ENCODE measurements around the gene KCTD17.

KCTD17 gene

GRCh38 chr22:37020192-37020479, 31.4 kb upstream of the KCTD17 start:
- no peak for DNase-seq (ENCODE audit: low read depth in 2 of 2)

DNA sequence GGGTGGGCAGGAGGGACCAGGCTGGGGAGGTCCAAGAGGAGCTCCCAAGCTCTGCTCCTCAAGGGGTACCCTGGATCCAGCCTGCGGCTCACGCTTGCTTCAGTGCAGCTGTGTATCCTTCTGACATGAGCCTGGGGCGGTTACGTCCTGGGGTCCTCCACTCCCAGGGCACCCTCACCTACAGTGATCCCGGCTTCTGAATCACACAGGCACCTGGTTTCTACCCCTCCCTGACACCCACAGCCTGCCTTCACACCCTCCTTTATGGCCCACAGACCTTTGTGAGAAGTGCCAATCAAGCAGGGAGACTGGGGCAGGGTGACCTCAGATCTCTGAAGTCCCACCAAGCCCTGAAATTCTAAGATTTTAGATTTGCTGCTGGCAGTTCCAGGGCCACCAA, 30.5 kb upstream of the KCTD17 start:
- no peak for DNase-seq (ENCODE audit: low read depth in 2 of 2)

- peak; percentile 30 to 53 for DNase-seq (ENCODE audit: low read depth in 2 of 2)
These were observed 29.6 kb upstream of the KCTD17 start for GRCh38 chr22:37021710-37022482.

DNA sequence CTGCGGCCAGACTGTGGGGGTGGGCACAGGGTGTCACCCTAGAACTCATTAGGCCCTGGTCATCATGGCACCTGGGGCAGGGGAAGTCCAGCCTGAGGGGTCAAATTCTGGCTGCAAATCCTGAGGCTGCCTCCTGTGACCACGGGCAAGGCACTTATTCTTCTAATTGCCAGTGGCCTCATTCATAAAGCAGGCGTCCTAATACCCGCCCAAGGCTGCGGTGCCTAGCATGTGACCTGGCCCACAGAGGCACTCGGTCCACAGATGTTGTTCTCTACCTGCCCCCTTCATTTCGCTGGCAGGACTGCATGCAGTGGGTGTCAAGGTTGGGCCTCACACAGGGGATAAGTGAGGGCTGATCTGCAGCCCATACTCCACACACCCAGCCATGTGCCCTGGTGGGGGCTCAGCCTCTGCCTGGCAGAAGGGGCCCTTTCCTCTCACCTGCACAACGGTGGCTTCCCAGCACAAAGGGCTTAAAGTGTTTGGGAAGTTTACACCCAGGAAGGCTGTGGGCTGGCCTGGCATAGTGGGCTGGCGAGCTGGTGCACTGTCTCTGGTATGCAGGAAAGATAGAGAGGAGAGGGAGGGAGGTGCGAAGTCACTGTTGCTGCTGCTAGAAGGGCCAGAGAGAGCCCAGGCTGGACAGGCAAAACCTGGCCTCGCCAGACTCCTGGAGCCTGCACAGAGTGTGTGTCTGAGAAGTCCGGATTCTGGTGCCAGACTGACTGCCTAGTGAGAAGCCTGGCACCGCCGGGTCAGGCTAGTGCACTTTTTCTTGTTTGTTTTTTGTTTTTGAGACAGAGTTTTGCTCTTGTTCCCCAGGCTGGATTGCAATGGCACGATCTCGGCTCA, 28.8 kb upstream of the KCTD17 start:
- no peak for DNase-seq (ENCODE audit: low read depth in 2 of 2)

DNA sequence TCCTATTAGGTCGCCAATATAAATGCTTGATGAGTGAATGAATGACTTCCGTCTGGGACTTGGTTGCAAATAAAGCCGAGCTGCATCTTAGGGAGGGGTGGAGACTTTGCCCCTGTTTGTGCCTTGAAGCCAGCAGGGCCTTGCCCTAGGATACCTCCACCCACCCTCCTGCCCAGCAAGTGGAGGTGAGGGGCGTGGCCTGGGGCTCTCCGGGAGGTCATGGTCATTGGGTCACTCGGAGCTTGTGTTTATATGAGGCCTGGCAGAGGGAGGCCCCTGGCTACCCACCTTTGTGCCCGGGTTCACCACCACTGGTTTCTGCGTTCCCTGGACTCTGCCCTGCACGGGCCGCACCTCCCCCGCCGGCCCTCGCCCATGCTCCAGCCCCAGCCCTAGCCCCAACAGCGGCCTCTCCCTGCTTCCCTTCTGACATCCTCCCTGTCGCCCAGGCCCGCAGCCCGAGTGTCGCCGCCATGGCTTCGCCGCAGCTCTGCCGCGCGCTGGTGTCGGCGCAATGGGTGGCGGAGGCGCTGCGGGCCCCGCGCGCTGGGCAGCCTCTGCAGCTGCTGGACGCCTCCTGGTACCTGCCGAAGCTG, 27.7 kb upstream of the KCTD17 start:
- no peak for DNase-seq (ENCODE audit: low read depth in 2 of 2)

- DNase-seq (ENCODE audit: low read depth in 2 of 2): no peak
These were observed 27.0 kb upstream of the KCTD17 start for GRCh38 chr22:37024339-37025157.

DNA sequence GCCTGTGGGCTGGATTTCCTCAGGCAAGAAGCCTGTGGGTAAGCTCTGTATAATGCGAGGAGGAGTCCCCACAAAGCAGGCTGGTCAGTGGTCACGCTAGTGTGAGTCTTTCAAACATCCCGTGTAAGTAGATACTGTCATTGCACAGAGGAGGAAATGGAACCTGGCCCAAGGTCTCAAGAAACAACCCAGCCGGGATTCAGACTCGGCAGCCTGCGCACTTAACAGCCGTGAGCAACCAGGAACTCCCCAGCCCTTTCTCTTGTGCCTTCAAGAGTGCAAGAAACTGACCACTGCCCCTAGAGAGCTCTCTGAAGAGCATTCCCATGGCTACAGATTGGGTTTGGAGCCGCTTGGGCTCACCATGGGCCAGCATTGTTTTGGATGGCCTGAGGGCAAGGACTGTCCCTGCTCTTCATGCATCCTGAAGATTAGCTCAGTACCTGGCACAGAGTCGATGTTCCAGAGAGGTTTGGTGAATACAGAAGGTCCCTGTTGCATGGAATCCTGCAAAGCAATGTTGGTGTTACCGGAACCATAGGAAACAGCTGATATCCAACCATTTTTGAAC, 26.0 kb upstream of the KCTD17 start:
- DNase-seq (ENCODE audit: low read depth in 2 of 2): no peak

DNA sequence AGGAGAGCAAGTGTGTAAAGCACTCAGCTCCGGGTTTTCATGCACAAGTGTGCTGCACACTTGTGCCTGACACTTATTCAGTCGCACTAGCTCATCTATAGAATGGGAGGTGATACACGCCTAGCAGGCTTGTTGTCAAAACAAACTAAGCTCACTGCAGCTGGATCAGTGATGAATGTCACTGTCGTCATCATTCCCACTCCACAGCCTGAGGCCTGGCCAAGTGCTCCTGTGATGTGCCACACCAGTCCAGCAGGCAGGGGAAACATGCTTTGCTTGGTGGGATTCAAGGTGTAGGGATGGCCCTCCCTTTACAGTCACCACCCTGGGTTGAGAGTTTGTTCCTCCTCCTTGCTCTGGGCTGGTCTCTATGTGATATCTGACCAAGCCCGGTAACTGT, 25.2 kb upstream of the KCTD17 start:
- DNase-seq (ENCODE audit: low read depth in 2 of 2): no peak

DNA sequence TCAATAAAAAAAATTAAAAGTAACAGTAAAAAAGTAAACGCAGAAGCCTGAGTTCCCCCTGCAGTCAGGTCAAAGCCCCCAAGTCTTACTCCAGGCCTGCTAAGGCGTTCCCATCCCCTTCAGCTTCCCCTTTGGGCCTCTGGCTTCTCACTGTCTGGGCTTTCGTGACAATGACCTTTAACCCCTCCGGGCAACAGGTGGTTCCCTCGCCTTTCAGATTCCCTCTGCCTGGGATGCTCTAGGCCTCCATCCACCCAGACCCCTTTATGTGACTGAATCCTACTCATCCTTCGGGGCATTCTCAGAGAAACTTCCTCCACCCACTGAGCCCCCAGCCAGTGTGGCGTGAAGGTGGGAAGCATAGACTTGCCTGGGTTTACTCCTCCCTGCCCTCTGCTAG, 24.0 kb upstream of the KCTD17 start:
- no peak for DNase-seq (ENCODE audit: low read depth in 2 of 2)

DNA sequence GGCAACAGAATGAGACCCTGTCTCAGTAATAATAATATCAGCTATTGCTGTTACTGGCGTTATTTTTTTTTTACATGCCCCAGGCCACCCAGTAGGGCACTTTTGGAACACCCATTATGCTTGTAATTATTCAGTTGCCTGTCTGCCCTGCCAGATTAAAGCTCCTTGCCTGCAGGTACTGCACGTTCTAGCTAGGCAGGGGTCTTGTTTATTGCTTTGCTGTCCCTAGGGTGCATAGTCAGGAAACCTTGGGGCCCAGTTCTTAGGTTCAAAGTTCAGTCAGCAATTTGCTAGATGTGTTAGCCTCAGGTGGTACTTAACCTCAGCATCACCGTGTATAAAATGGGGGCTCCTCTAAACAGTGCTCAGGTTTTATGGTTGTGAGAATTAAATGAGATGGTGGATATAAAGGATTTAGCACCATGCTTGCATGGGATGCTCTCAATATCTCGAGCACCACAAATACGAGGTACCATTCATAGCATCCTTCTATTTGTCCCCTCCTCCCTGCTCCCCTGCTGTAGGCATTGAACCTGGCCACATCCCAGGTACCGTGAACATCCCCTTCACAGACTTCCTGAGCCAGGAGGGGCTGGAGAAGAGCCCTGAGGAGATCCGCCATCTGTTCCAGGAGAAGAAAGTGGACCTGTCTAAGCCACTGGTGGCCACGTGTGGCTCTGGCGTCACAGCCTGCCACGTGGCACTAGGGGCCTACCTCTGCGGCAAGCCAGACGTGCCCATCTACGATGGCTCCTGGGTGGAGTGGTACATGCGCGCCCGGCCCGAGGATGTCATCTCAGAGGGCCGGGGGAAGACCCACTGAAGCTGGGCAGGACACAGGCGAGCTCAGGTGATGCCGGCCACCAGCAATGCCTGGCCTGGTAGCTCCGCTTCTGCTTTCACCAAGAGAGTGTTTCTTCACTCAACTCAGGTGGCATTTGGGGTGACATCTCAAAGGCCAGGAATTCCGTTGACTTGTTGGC, 22.6 kb upstream of the KCTD17 start:
- no peak for DNase-seq (ENCODE audit: low read depth in 2 of 2)

GRCh38 chr22:37030560-37031281, 20.8 kb upstream of the KCTD17 start:
- no peak for DNase-seq (ENCODE audit: low read depth in 2 of 2)

GRCh38 chr22:37032134-37032534, 19.4 kb upstream of the KCTD17 start:
- DNase-seq (ENCODE audit: low read depth in 2 of 2): no peak

GRCh38 chr22:37032535-37033460, 18.7 kb upstream of the KCTD17 start:
- no peak for DNase-seq (ENCODE audit: low read depth in 2 of 2)

- no peak for DNase-seq (ENCODE audit: low read depth in 2 of 2)
These were observed 17.7 kb upstream of the KCTD17 start for GRCh38 chr22:37033605-37034430.

GRCh38 chr22:37036655-37037377, 14.7 kb upstream of the KCTD17 start:
- no peak for DNase-seq (ENCODE audit: low read depth in 2 of 2)

DNA sequence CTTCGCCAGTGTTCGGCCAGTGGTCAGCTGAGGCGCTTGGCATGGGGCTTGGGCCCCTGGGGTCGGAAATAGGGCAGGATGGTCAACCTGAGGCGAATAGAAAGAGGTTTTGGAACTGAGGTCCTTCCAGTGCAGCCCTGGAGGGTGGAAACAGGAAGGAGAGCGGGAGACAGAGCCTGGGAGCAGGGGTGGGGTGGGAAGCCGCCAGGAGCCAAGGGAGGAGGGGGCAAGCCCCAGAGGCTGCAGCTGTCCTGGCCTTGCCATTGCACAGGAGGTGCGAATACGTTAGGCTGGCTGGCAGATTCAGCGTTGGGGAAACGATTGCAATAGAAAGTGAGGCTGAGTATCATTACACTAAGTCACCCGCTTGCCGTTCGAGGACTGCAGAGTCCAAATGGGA, 13.9 kb upstream of the KCTD17 start:
- no peak for DNase-seq (ENCODE audit: low read depth in 2 of 2)

- DNase-seq (ENCODE audit: low read depth in 2 of 2): no peak
These were observed 12.1 kb upstream of the KCTD17 start for GRCh38 chr22:37039466-37039865.

Measured in stimulated activated CD8-positive, alpha-beta memory T cell treated with anti-CD3 and anti-CD28 coated beads, Interleukin-2, amount 100 ng/mL, for 48 hours (primary cell).